NCI-H1092 treated with DMSO at 0.1 percent for 48 hours (cell line): Measurements from ENCODE around the gene MUC5AC.

ENCODE experiments used
- DNase-seq: peaks from one replicate; lab custom pipeline; 2025; lab: John Stamatoyannopoulos, UW

The MUC5AC gene

DNA sequence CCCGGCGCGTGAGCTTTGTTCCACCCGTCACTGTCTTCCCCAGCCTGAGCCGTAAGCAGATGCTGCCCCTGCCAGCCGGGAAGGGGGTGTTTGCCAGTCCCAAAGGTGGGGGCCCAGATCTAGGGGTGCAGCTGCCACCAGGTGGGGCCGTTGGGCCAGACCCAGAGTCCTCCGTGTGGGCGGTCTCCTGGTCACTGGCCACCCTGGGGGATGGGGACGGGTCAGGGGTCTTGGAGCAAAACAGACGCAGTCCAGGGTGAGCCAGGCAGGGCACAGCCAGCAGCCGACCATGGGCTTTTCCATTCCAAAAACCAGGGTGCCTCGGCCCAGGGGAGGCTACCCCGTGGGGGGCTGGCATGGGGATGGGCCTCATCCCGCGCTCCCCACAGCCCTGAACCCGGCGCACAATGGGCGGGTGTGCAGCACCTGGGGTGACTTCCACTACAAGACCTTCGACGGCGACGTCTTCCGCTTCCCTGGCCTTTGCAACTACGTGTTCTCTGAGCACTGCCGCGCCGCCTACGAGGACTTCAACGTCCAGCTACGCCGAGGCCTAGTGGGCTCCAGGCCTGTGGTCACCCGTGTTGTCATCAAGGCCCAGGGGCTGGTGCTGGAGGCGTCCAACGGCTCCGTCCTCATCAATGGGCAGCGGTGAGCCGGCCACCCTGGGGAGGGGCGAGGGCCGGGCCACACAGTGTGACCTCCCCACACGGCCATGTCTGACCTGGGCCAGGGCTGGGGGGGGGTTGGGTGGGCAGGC is 68.7 kb downstream of the MUC5AC start:
- DNase-seq, result no peak

DNA sequence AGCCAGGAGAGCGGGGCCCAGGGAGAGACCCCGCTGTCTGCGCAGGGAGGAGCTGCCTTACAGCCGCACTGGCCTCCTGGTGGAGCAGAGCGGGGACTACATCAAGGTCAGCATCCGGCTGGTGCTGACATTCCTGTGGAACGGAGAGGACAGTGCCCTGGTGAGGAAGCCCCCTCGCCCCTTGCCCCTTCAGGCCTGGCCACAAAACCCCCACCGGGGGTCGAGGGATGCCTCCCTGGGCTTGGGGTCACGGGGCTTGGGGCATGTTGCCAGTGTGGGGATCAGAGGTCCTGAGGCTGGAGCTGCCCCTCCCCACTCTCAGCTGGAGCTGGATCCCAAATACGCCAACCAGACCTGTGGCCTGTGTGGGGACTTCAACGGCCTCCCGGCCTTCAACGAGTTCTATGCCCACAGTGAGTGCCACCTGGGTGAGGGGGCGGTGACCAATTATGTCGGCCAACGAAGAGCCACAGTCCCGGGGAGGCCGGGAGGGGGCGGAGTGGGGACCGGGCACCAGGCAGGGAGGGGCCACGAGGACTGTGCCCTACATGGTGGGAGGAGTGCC is 69.3 kb downstream of the MUC5AC start:
- no peak for DNase-seq

DNA sequence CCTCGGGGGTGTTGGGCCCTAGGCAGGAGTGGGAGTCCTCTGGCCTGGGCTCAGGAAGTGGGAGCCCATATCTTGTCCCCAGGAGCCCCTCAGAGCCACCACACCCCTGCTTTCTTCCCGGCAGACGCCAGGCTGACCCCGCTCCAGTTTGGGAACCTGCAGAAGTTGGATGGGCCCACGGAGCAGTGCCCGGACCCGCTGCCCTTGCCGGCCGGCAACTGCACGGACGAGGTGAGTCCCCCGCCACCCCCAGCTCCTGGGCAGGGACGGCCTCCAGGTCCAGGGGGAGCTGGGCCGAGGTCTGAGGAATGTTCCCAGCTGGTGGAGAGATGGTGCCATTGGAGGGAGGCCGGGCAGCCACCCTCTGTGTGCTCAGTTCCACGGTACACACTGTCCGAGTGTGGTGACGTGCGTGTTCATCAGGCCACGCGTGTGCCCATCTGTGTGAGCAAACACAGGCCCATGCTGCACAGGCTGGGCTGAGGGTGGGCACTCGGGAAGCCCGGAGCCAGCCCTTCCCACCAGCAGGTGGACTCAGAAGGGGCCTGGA is 69.9 kb downstream of the MUC5AC start:
- no peak for DNase-seq

DNA sequence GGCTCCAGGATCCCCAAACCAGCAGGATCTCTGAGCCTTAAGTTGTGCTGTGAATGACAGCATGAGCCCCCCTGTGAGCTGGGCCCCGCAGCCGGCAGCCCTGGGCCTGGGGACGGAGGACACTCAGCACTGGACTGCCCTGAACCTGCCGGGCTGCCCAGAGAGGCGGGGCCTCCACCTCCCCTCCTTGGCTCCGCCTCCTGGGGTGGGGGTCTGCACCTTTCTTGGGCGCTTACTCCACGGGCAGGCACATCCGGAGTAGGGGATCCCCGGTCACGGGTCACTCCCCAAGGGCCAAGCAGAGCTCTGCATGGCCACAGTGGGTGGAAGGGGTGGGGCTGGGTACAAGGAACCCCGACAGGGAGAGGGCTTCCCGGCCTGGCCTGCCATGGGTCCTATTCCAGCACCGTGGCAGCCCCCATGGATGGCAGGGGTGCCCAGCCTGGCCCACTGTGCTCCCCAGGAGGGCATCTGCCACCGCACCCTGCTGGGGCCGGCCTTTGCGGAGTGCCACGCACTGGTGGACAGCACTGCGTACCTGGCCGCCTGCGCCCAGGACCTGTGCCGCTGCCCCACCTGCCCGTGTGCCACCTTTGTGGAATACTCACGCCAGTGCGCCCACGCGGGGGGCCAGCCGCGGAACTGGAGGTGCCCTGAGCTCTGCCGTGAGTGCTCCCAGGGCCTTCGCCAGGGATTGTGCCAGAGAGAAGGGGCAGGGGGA is 70.5 kb downstream of the MUC5AC start:
- DNase-seq, result no peak

DNA sequence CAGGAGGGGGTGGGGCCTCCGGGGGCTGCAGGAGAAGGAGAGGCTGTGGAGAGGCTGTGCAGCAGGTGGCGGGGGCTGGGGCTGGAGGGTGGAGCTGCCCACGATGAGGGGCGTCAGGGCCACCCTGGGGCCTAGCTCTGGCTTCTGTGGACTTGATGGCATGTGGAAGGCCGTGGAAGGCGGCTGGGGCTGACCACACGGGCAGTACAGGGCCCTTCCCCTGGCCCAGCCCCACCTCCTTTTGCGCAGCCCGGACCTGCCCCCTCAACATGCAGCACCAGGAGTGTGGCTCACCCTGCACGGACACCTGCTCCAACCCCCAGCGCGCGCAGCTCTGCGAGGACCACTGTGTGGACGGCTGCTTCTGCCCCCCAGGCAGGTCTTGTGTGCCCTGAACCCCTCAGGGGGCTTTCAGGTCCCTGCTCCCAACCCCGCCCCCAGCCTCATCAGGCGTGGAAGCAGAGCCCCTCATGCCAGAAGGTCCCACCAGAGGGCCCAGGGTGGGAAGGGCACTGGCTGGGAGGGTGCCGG is 71.2 kb downstream of the MUC5AC start:
- no peak for DNase-seq

DNA sequence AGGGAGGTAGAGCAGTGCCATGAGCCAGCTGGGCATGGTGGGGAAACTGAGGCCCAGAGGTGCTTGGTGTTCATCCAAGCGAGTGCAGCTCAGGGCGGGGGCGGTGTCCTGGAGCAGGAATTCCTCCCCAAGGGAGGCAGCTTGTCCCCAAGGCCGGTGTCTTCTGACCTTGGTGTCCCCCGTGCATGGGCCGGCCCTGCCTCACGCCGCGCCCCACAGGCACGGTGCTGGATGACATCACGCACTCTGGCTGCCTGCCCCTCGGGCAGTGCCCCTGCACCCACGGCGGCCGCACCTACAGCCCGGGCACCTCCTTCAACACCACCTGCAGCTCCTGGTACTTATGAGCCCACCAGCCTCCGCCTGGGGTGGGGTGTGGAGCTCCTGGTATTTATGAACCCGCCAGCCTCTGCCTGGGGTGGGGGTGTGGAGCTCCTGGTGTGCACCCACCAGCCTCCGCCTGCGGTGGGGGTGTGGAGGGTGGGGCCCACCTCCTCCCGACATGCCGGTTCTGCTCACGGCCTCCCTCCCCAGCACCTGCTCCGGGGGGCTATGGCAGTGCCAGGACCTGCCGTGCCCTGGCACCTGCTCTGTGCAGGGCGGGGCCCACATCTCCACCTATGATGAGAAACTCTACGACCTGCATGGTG is 71.8 kb downstream of the MUC5AC start:
- DNase-seq, result no peak

DNA sequence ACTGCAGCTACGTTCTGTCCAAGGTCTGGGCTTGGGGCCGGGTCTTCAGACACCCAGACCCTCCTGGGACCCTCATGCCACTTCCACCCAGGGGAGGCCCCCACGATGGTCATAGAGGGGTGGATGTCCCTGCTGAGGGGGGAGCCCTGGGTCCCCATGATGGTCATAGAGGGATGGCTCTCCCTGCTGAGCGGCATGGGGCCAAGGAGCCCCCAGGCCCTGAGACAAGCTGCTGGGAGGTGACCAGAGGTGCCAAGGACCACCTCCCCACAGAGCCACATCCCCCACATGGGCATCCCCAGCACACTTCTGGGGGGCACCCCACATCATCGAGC is 72.3 kb downstream of the MUC5AC start:
- DNase-seq, result no peak

DNA sequence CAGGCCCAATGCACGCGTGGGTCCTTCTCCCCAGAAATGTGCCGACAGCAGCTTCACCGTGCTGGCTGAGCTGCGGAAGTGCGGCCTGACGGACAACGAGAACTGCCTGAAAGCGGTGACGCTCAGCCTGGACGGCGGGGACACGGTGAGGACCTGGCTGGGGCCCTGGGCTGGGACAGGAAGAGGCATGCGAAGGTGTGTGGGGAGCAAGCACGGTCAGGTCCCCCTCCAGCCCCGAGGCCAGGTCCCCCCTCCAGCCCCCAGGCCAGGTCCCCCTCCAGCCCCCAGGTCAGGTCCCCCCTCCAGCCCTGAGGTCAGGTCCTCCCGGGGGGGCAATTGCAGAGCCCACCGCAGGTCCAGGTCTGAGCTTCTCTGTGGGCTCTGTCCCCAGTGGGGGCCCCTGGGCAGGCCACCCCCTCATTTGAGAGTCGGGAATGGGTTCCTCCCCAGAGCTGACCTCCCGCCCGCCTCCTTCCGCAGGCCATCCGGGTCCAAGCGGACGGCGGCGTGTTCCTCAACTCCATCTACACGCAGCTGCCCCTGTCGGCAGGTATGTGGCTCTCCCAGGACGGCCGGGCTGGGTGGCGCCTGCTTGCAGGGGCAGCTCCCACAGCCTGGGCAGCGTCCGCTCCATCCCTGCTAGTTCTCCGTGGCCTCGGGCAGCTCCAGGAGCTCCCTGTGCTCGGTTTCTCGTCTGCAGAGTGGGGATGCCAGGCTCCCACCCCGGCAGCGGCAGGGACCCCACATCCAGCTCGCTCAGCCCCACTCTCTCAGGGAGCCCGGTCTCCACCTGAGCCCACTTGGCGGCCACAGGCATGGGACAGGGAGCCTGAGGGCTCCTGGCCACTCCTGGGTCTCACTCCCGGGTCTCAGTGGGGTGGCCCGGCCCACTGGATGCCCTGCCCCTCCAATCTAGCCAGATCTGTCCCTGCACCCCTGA is 73.0 kb downstream of the MUC5AC start:
- no peak for DNase-seq

DNA sequence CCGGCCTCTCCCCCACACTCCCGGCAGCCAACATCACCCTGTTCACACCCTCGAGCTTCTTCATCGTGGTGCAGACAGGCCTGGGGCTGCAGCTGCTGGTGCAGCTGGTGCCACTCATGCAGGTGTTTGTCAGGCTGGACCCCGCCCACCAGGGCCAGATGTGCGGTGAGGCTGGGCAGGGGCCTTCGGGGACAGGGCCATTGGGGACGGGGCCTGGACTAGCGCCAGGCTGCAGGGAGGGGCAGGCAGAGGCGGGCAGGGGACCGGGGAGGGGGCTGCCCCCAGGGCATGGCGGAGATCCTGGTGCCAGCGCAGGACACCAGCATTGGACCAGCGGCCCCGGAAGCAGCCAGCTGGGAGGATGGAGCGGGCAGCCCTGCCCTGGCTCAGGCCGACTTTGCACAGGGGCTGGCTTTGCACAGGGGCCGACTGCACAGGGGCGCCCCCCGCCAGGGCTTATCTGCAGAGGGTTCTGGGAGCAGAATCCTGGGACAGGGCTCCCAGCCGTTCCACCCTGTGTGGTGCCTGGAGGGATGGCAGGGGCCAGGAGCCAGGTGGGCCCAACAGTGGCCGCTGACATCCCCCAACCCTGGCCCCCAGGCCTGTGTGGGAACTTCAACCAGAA is 73.8 kb downstream of the MUC5AC start:
- no peak for DNase-seq

DNA sequence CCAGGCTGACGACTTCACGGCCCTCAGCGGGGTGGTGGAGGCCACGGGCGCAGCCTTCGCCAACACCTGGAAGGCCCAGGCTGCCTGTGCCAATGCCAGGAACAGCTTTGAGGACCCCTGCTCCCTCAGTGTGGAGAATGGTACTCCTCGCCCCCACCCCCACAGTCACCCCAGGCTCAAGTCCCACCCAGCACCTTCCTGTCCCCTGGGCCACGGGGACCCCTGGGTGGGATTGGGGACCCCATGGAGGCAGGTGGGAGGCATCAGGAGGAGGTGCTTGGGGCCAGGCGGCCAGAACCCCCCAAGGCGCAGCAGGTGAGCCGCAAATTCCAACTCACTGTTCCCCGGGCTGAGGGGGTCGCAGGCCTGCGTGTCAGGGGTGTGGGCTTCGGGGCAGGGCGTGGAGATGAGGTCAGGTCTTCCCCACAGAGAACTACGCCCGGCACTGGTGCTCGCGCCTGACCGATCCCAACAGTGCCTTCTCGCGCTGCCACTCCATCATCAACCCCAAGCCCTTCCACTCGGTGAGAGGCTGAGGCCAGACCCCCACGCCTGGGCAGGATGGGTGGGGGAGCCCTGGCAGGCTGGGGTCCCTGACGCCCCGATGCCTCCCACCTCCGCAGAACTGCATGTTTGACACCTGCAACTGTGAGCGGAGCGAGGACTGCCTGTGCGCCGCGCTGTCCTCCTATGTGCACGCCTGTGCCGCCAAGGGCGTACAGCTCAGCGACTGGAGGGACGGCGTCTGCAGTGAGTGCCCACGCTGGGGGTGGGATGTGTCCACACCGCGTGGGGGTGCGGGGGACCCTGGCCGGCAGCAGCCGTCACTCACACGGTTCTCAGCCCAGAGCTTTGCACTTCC is 74.5 kb downstream of the MUC5AC start:
- DNase-seq, result no peak

DNA sequence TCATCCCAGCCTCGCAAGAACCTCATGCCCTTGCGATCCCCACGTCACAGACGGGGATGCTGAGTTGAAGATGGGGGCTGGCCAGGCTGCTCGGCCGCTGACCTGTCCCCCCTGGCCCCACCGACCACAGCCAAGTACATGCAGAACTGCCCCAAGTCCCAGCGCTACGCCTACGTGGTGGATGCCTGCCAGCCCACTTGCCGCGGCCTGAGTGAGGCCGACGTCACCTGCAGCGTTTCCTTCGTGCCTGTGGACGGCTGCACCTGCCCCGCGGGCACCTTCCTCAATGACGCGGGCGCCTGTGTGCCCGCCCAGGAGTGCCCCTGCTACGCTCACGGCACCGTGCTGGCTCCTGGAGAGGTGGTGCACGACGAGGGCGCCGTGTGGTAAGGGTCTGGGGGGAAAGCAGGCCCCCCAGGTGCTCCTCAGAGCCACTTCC is 75.1 kb downstream of the MUC5AC start:
- DNase-seq, result no peak

DNA sequence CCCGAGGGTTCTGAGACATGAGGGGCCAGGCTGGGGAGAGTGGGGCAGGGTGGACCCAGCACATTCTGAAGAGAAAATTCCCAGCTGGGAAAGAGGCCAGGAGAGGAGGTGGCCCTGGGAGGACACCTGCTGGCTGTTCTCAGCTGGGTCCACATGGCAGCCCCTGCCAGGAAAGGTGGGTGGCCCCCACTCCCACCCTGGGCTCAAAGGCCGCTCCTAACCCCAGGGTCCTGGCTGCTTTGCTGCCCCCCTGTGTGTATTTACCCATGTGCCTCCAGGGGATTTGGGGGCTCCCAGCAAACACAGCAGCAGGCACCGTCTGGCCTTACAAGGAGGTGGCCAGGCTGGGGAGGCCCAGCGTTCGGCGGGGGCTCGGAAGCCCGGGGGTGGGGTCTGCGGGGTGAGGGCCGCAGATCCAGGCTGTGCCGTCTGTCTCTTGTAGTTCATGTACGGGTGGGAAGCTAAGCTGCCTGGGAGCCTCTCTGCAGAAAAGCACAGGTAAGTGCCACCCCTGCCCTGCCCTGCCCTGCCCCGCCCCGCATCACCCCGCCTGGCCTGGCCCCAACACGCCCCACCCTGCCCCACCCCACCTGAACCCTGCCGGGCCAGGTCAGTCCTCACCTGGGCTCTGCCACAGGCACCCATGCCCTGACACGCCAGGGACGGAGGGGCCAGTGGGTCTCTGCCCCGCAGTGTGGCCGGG is 75.7 kb downstream of the MUC5AC start:
- peak; percentile 6 for DNase-seq

DNA sequence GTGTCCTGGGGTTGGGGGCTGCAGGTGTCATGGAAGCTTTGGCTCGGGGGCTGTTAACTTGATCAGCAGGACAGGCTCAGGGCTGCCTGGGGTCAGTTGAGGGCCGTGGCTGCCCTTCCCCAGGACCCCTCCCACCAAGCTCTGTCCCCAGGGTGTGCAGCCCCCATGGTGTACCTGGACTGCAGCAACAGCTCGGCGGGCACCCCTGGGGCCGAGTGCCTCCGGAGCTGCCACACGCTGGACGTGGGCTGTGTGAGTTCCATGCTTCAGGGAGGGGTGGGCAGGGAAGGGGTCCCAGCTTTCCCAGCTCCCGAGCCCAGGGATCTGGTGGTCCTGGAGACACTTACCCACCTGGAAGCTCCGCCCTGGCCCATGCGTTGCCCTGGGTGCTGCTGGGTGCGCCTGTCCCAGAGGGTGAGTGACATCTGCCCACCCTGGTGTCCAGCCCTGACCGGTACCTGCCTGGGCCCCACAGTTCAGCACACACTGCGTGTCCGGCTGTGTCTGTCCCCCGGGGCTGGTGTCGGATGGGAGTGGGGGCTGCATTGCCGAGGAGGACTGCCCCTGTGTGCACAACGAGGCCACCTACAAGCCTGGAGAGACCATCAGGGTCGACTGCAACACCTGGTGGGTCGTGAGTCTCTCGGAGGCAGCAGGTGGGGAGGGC is 76.4 kb downstream of the MUC5AC start:
- DNase-seq, result no peak

DNA sequence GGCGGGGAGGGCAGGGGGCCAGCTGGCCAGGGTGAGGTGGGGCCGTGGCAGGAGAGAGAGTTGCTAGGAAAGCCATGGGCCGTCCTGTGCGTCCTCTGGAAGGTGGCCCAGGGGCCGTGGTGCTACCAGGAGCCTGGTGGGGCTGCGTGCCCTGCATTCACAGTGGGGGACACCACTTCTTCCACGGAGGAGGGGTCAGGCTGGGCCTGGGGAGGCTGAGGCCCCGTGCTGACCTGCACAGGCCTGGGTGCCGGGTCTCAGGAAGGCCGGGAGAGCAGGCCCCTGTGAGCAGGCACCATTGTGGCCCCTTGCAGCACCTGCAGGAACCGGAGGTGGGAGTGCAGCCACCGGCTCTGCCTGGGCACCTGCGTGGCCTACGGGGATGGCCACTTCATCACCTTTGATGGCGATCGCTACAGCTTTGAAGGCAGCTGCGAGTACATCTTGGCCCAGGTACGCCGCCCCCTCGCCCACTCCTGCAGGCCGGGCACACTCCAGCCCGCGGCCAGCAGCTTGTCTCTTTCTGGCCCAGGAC is 77.1 kb downstream of the MUC5AC start:
- DNase-seq, result no peak

DNA sequence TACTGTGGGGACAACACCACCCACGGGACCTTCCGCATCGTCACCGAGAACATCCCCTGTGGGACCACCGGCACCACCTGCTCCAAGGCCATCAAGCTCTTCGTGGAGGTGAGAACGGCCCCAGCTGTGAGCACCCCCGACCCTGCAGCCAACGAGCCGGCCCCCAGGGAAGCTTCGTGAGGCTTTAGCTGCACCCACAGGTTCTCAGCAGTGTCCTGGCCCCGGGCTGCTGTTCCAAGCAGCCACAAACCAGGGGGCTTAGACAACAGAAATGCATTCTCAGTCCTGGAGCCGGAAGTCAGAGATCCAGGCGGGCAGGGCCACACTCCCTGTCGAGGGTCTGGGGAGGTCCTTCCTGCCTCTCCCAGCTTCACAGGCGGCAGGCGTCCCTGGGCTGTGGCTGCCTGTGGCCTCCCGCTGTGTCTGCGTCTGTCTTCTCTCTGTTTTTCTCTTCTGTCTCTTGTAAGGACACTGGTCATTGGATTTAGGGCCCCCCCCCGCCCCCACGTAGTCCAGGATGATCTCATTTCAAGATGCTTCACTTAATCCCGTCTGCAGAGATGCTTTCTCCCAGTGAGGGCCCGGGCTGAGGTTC is 77.7 kb downstream of the MUC5AC start:
- no peak for DNase-seq

DNA sequence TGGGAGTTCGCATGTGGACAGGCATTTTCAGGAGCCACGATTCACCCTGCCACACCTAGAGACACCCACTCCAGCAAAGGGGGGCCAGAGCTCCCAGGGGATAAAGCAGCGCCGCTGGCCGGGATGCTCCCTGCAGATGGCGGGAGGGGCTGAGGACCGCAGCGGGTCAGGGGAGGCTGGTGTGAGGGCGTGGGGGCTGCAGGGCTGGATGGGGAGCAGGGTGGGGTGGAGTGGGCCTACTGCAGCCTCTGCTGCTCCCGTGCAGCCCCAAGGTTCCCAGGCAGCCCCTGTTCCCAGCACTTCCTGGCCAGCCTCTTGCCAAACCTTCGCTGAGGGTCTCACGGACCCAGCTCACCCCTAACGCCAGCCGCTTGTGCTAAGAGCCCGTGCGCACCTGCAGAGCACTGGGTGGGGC is 78.2 kb downstream of the MUC5AC start:
- DNase-seq, result no peak

DNA sequence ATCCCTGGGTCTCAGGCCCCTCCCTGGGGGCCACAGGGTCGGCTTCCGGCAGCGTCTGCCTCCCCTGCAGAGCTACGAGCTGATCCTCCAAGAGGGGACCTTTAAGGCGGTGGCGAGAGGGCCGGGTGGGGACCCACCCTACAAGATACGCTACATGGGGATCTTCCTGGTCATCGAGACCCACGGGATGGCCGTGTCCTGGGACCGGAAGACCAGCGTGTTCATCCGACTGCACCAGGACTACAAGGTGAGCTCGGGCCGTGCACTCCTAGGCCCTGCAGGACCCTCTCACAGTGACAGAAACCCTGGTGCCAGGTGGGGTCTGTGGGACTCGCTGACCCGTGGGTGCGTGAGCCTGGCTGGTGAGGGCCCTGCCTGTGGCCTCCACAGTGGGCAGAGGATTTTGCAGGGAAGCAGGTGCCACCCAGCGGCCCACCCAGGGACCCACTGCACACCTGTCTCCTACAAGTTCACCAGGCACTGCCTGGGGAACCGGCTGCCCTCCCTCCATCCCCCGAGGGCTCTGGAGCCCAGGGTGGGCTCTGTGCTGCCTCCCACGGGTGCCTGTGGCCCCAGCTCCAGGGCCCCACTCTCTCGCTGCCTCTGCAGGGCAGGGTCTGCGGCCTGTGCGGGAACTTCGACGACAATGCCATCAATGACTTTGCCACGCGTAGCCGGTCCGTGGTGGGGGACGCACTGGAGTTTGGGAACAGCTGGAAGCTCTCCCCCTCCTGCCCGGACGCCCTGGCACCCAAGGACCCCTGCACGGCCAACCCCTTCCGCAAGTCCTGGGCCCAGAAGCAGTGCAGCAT is 78.8 kb downstream of the MUC5AC start:
- no peak for DNase-seq
